HFFc6 (cell line): ENCODE data around the gene BSX. TPM values are rescaled to one million over a fixed set of nuclear protein-coding genes. Genes with fewer than 3 reads are reported as not detected.

Experiments used
- DNase-seq: peaks from one replicate; pipeline ENCODE4 v3.0.0-alpha.2; 2018
- H3K27ac Mint-ChIP-seq: 2 replicates; pipeline ENCODE4 v1.8.0; 2020; ENCODE audit warnings: mild to moderate bottlenecking, mixed read lengths
- H3K27me3 Mint-ChIP-seq: 2 replicates; pipeline ENCODE4 v1.8.0; 2021; ENCODE audit warnings: mild to moderate bottlenecking, moderate library complexity, mixed read lengths; ENCODE audit not compliant: insufficient read depth
- H3K36me3 Mint-ChIP-seq: 2 replicates; pipeline ENCODE4 v1.8.0; 2021; ENCODE audit warnings: low read depth, mixed read lengths
- H3K4me1 Mint-ChIP-seq: 2 replicates; pipeline ENCODE4 v1.8.0; 2020; ENCODE audit warnings: low read depth, mixed read lengths
- H3K4me3 Mint-ChIP-seq: 2 replicates; pipeline ENCODE4 v1.8.0; 2020; ENCODE audit warnings: mild to moderate bottlenecking, moderate library complexity, mixed read lengths
- H3K9me3 Mint-ChIP-seq: 2 replicates; pipeline ENCODE4 v1.8.0; 2020; ENCODE audit warnings: mild to moderate bottlenecking, mixed read lengths
- total RNA-seq, 6 experiments: library from RNA; stranded (reverse); fragmentation: NEBNext Ultra II Directional; extraction: Animal tissue kit (Norgen Biotek cat#: 25700); gene quantifications; 2 replicates in 1 of 6; 3 replicates in 5 of 6; pipeline ENCODE4 v1.2.3, GENCODE V29; 2021
- TF ChIP-seq, protein P1 (sequence below): fragments of 200-600 bp; sonication (generic); IDR thresholded peaks from 2 replicates; pipeline ENCODE4 v1.5.0; 2021; ENCODE audit warnings: antibody characterized with exemption, mild to moderate bottlenecking

BSX gene
- total RNA-seq, 6 experiments from 2014 or later: not detected

DNA sequence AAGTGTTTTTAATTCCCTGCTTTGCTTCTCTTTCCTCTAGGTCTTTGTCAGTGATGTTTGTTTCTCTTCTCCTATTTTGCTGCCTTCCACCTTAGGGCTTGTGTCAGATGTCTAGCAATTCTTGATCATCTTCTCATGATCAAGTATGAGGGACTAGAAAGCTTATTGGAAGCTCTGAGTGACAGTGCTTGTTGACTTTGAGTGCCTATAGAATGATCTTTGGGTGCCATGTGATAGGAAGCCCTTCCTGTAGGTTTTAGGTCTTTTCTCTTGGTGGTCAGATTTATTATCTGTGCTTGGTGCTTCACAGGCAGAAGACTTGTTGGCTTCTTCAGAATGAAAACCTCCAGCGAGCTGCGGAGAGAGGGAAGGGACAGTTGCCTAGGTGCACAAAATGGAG, 43.1 kb downstream of the BSX start:
- no peak for DNase-seq
- no peaks in the 10 kb centered on the region for H3K9me3 Mint-ChIP-seq
- 0 out of 2 replicates have a peak, but pooled peaks cover 4% of the 10 kb centered on the region for H3K36me3 Mint-ChIP-seq

DNA sequence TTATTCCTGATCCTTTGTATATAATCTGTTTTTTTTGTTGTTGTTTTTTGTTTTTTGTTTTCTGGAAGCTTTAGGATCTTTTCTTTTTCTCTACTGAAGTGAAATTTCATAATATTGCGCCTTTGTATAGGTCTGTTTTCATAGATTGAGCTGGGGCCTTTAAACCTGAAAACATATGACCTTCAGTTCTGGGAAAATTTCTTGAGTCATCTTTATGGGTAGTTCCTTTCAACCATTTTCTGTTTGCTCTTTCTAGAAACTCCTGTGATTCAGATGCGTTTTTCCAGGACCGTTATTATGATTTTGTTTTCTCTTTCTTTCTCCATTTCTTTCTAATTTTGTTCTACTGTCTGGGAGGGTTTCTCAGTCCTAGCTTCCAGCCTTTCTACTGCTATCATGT, 43.7 kb downstream of the BSX start:
- no peak for DNase-seq
- Mint-ChIP-seq H3K27ac (no peak overlapping the region), H3K9me3 (no peaks in the 10 kb centered on the region), H3K4me1 (no peaks in the 10 kb centered on the region), H3K27me3 (no peaks in the 10 kb centered on the region), H3K36me3 (0 out of 2 replicates have a peak, but pooled peaks cover 4% of the 10 kb centered on the region), H3K4me3 (no peak overlapping the region)
- TF ChIP-seq, protein P1, sequence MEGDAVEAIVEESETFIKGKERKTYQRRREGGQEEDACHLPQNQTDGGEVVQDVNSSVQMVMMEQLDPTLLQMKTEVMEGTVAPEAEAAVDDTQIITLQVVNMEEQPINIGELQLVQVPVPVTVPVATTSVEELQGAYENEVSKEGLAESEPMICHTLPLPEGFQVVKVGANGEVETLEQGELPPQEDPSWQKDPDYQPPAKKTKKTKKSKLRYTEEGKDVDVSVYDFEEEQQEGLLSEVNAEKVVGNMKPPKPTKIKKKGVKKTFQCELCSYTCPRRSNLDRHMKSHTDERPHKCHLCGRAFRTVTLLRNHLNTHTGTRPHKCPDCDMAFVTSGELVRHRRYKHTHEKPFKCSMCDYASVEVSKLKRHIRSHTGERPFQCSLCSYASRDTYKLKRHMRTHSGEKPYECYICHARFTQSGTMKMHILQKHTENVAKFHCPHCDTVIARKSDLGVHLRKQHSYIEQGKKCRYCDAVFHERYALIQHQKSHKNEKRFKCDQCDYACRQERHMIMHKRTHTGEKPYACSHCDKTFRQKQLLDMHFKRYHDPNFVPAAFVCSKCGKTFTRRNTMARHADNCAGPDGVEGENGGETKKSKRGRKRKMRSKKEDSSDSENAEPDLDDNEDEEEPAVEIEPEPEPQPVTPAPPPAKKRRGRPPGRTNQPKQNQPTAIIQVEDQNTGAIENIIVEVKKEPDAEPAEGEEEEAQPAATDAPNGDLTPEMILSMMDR: no peak

More for the DNA sequence above, 43.1 kb downstream of the BSX start:
- Mint-ChIP-seq H3K27ac (no peak overlapping the region), H3K4me1 (no peaks in the 10 kb centered on the region), H3K4me3 (no peak overlapping the region), H3K27me3 (no peaks in the 10 kb centered on the region)
- TF ChIP-seq, protein P1: no peak

DNA sequence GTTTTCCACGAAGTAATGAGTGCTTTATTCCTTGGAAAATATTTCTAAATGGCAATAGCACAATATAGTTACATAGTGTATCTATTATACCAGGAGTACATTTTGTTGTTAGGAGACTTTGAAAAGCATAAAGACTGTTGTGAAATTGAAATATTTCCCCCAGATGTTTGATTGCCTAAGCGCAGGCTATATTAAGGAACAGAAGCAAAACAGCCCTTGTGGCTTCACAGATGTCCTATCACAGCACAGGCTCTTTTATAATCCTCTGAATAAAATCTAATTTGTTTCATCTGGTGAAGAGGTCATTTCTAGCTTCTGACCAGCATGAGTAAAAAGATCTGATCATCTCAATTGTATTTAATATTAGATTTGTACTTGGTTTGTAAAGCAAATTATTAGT, 48.2 kb downstream of the BSX start:
- no peaks in the 10 kb centered on the region for H3K9me3 Mint-ChIP-seq
- no peak overlapping the region for H3K4me3 Mint-ChIP-seq
- no peaks in the 10 kb centered on the region for H3K27me3 Mint-ChIP-seq
- no peak overlapping the region for H3K27ac Mint-ChIP-seq
- no peaks in the 10 kb centered on the region for H3K4me1 Mint-ChIP-seq
- TF ChIP-seq, protein P1: no peak
- H3K36me3 Mint-ChIP-seq: 0 out of 2 replicates have a peak, but pooled peaks cover 4% of the 10 kb centered on the region
- DNase-seq: no peak

DNA sequence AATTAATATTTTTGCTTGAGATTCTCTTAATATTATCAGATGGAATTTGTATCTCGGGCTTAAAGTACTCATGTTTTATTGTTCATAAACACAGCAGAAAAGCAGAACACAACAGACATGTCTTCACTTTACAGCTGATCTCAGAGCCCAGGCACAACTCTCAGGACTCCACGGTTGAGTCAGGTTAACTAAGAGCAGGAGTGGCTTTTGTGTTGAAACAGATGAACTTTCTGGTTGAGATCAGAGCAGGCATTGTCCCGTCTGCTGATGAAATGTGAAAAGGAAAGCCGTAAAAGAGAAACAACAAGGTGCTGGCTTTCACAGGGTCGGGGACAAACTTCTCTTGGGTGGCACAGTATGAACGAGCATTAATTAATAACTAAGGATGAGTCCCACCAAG, 50.1 kb downstream of the BSX start:
- Mint-ChIP-seq H3K27me3 (no peaks in the 10 kb centered on the region), H3K27ac (no peak overlapping the region), H3K9me3 (no peaks in the 10 kb centered on the region), H3K4me1 (no peaks in the 10 kb centered on the region), H3K36me3 (0 out of 2 replicates have a peak, but pooled peaks cover 4% of the 10 kb centered on the region), H3K4me3 (no peak overlapping the region)
- DNase-seq: no peak
- TF ChIP-seq, protein P1: no peak

Other genes starting within 250 kb of the BSX start
- not detected for gene CRTAM, start 143.3 kb downstream of the BSX start, total RNA-seq
- gene JHY, start 99.1 kb downstream of the BSX start, total RNA-seq: 1 to 10 TPM; 5.2 to 6.4 (median 5.7) TPM
- gene HSPA8, start 80.3 kb upstream of the BSX start, total RNA-seq: 1,000 to 10,000 TPM; 1,520 to 2,256 (median 2,072) TPM
- 100 to 1,000 TPM; 126 to 201 (median 138) TPM for gene CLMP, start 213.4 kb upstream of the BSX start, total RNA-seq